GM12865 (cell line): ENCODE results near the gene CWF19L1.

ENCODE experiments used
- DNase-seq: peaks from one replicate; pipeline ENCODE4 v3.0.0; 2010; ENCODE audit warnings: low read depth
- H3K4me3 ChIP-seq: 2 replicates; pipeline ENCODE4 v1.5.1; 2011; ENCODE audit warnings: mild to moderate bottlenecking, low read depth, low read length, control low read depth
- CTCF ChIP-seq: IDR thresholded peaks from 2 replicates; pipeline ENCODE4 v1.5.1; 2011; ENCODE audit warnings: low read length, control low read depth, low read depth, inconsistent platforms; ENCODE audit not compliant: insufficient read depth; ENCODE audit errors: missing control alignments

CWF19L1 gene

DNA sequence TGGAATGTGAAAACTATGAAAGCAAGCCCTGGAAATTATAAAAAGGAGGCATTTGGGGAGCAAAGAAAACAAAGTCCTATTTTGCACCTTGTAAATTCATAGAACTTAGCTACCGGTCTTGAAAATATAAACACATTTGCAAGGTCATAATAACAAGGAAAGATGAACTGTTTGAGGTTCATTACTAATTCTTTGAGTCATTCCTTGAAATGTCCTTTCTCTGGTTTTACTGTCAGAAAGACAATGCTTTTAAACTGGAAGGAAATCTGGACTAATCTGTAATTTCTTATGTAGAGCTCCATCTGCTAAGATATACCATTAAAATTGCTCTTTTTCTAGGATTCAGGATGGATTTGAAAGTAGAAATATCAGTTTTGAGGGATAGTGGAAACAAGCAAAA lies 83.0 kb downstream of the CWF19L1 start:
- DNase-seq = no peak
- peak overlapping the region; percentile 98 for H3K4me3 ChIP-seq
- no peak for TF ChIP-seq CTCF

DNA sequence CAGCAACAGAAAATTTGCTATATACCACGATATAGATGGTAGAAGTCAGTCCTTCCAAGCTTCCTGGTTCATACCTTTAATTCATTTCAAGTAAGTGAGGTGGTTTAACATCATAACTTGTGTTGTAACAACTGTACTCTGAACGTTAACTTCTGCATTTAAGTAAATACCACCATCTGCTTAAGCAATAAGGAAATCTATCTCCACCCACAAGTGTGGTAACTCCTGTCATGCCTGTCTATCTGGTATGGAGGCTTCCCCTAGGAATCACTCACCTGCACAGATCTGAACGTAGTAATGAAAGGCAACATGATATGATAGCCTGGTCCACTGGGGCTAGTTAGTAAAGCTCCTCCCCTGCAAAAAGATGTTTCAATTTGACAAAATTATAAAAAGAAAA lies 84.0 kb downstream of the CWF19L1 start:
- no peak overlapping the region for H3K4me3 ChIP-seq
- DNase-seq = no peak
- no peak for TF ChIP-seq CTCF

GRCh38 chr10:100182908-100183307 lies 84.5 kb downstream of the CWF19L1 start:
- no peak for DNase-seq
- no peak for TF ChIP-seq CTCF
- no peak overlapping the region for H3K4me3 ChIP-seq
